GM12878 (cell line): ENCODE results near the gene TNRC6B. TPM values are rescaled to one million over a fixed set of nuclear protein-coding genes. Genes with fewer than 3 reads are reported as not detected.
A peak's percentile ranks its signal among the peaks of the same experiment; 100 is the strongest.
"Not testable (repeated sequence)": the region's sequence is repeated elsewhere in the genome, so short reads cannot be mapped to it uniquely, and the experiment has no call there.

ENCODE experiments used
- ATAC-seq: fragments of 200-7000 bp; cut with Tn5 transposase; 3 replicates; pipeline ENCODE4 v1.9.1; 2020; ENCODE audit warnings: mild to moderate bottlenecking, moderate library complexity
- BruUV-seq: library from RNA; stranded (reverse); fragments of 400-500 nt; replicated peaks from 2 replicates; lab custom pipeline; 2021; lab: Mats Ljungman, UMichigan
- CTCF ChIA-PET: fragments of 300-600 bp; sonication (Branson Sonifier 250); formaldehyde crosslinking; extraction: SDS; loops from one replicate; lab custom pipeline; 2021; ENCODE audit warnings: inconsistent platforms; lab: Yijun Ruan, JAX
- POLR2A ChIA-PET: fragments of 350-600 bp; formaldehyde crosslinking; extraction: SDS; loops from one replicate; lab custom pipeline; 2021; ENCODE audit warnings: inconsistent platforms; lab: Charles Lee
- RAD21 ChIA-PET: fragments of 300-600 bp; sonication (Branson Sonifier 250); formaldehyde crosslinking; loops from one replicate; lab custom pipeline; 2023; ENCODE audit warnings: antibody characterized with exemption; ENCODE audit not compliant: unreplicated experiment; lab: Charles Lee
- SMC1A ChIA-PET: fragments of 300-600 bp; sonication (Branson Sonifier 250); formaldehyde crosslinking; loops from one replicate; lab custom pipeline; 2023; ENCODE audit not compliant: unreplicated experiment, uncharacterized antibody; lab: Charles Lee
- DNase-seq: peaks from one replicate; pipeline ENCODE4 v3.0.0-alpha.2; 2011; ENCODE audit warnings: low read depth, low spot score
- FAIRE-seq: peaks from 3 replicates; lab custom pipeline; 2011; peaks lifted over from hg19 to GRCh38; lab: Jason Lieb, UNC
- H2AFZ ChIP-seq: 2 replicates; pipeline ENCODE4 v1.6.0; 2011; ENCODE audit warnings: low read depth, low read length, control low read depth; ENCODE audit not compliant: control insufficient read depth
- H3K27ac ChIP-seq: 2 replicates; pipeline ENCODE4 v1.5.1; 2011; ENCODE audit warnings: control low read depth; ENCODE audit not compliant: control insufficient read depth, insufficient read depth
- H3K27me3 ChIP-seq, 2 experiments: replicated peaks in 1 of 2; 2 replicates each; pipeline versions ENCODE4 v1.6.0 to v1.6.1; 2011; ENCODE audit warnings: low read length in 1 of 2; ENCODE audit not compliant: control insufficient read depth in 2 of 2, insufficient read depth in 2 of 2
- H3K36me3 ChIP-seq, 2 experiments: 2 replicates each; pipeline ENCODE4 v1.5.1; 2011; ENCODE audit warnings: low read length in 1 of 2; ENCODE audit not compliant: control insufficient read depth in 2 of 2, insufficient read depth in 2 of 2
- H3K4me1 ChIP-seq: 2 replicates; pipeline ENCODE4 v1.6.1; 2011; ENCODE audit warnings: mild to moderate bottlenecking, low read length, moderate library complexity, mixed read lengths; ENCODE audit not compliant: control insufficient read depth, insufficient read depth
- H3K4me2 ChIP-seq: 2 replicates; pipeline ENCODE4 v1.6.0; 2011; ENCODE audit warnings: control low read depth; ENCODE audit not compliant: control insufficient read depth, insufficient read depth
- H3K4me3 ChIP-seq: fragments of 200-600 bp; sonication (generic); 2 replicates; pipeline ENCODE4 v1.5.1; 2016
- H3K79me2 ChIP-seq: 2 replicates; pipeline ENCODE4 v1.6.0; 2011; ENCODE audit warnings: low read length; ENCODE audit not compliant: control insufficient read depth, insufficient read depth
- H3K9ac ChIP-seq: 2 replicates; pipeline ENCODE4 v1.8.0; 2011; ENCODE audit warnings: low read length, control low read depth, mixed read lengths; ENCODE audit not compliant: control insufficient read depth, insufficient read depth
- H3K9me3 ChIP-seq: replicated peaks from 3 replicates; pipeline ENCODE4 v1.5.1; 2011; ENCODE audit warnings: mild to moderate bottlenecking, low read length; ENCODE audit not compliant: control insufficient read depth, insufficient read depth
- H4K20me1 ChIP-seq: 2 replicates; pipeline ENCODE4 v1.6.0; 2011; ENCODE audit not compliant: control insufficient read depth, insufficient read depth
- CTCF ChIP-seq, 3 experiments: IDR thresholded peaks in 2 of 3; conservative IDR thresholded peaks in 1 of 3; 2 replicates each; pipeline ENCODE4 v1.5.1; 2011; ENCODE audit warnings: low read depth in 3 of 3, low read length in 3 of 3, mild to moderate bottlenecking in 3 of 3, control low read depth in 2 of 3, moderate library complexity in 2 of 3, inconsistent platforms in 1 of 3, mixed read lengths in 1 of 3; ENCODE audit not compliant: control insufficient read depth in 2 of 3, insufficient read depth in 1 of 3; ENCODE audit errors: extremely low read depth in 1 of 3
- WGBS: methylation state at CpG from one replicate; pipeline ENCODE4 v1.1.6; 2016; ENCODE audit warnings: low lambda C conversion rate; ENCODE audit not compliant: insufficient replicate concordance, insufficient coverage; ENCODE audit errors: missing lambda C conversion rate; 5-methylcytosine and 5-hydroxymethylcytosine counted together
- in situ Hi-C: fragments of 300-500 bp; cut with MboI; formaldehyde crosslinking; loops from 9 replicates; pipeline ENCODE4 v1.14.3; 2018; ENCODE audit warnings: mixed read lengths
- intact Hi-C: fragments of 100-400 bp; cut with micrococcal nuclease; formaldehyde crosslinking; loops from one replicate; pipeline ENCODE4 v1.14.2; 2022; ENCODE audit not compliant: unreplicated experiment
- polyA plus RNA-seq, 11 experiments: library from polyadenylated mRNA; depleted of rRNA in 4 of 11; unstranded in 6 of 11; stranded (reverse) in 5 of 11; fragments of >200 nt; fragmentation: Nextera tagmentation in 4 of 11; fragmentation: Illumina TruSeq in 1 of 11; extraction: Ambion mirVana in 4 of 11; extraction: Trizol in 1 of 11; gene quantifications; 1 replicate in 1 of 11; 2 replicates in 10 of 11; pipeline versions ENCODE4 v1.2.1 to v1.2.3, GENCODE V29; 2011 to 2016; ENCODE audit warnings: inconsistent platforms in 2 of 11, missing spikeins in 2 of 11, low read depth in 1 of 11
- total RNA-seq, 4 experiments: library from RNA; depleted of rRNA in 3 of 4; stranded (reverse); fragments of >200 nt in 3 of 4; fragmentation: Illumina TruSeq in 1 of 4; extraction: Trizol in 1 of 4; gene quantifications; 2 replicates each; pipeline versions ENCODE4 v1.2.1 to v1.2.3, GENCODE V29; 2013 to 2021

Gene TNRC6B
- total and polyA plus RNA-seq, 10 of the 15 experiments (the other 5 are each of a cell fraction or from before 2014, with no cell fraction given), result 3.6 to 32.8 (median 16.4) TPM

GRCh38 chr22:40183029-40183581 is 5.4 kb downstream of the TNRC6B start (continued):
- no peak for TF ChIP-seq CTCF (IDR thresholded peaks at IDR 0.05 in 2 of 3, conservative IDR thresholded peaks at IDR 0.05 in 1 of 3; ENCODE audit: control insufficient read depth in 2 of 3, extremely low read depth in 1 of 3, insufficient read depth in 1 of 3, low read depth in 3 of 3, low read length in 3 of 3)
- TF ChIP-seq, all 136 proteins: peak for 0

GRCh38 chr22:40183603-40184002 is 5.9 kb downstream of the TNRC6B start:
- H3K9me3 ChIP-seq, in situ Hi-C loops, FAIRE-seq, DNase-seq, ATAC-seq, H3K9ac ChIP-seq, H3K36me3 ChIP-seq, H3K27ac ChIP-seq, H2AFZ ChIP-seq, CTCF ChIA-PET, BruUV-seq, H3K4me3 ChIP-seq, POLR2A ChIA-PET, H4K20me1 ChIP-seq, H3K27me3 ChIP-seq: not testable (repeated sequence)
- H3K4me1 ChIP-seq, result peaks cover 12% of the 10 kb centered on the region
- peaks cover 83% of the 10 kb centered on the region for H3K79me2 ChIP-seq
- SMC1A ChIA-PET, result interaction anchor here (1.1 kb wide), 1 partner anchor 38 kb away, joined by 3 read pairs; no protein-coding TSS in a partner anchor
- RAD21 ChIA-PET, result interaction anchor here (0.7 kb wide), 1 partner anchor 107 kb away, joined by 3 read pairs; no protein-coding TSS in a partner anchor
- H3K4me2 ChIP-seq, result 0 out of 2 replicates have a peak overlapping the region, but pooled peaks have one; percentile 67
- 91% methylated on average over 13 of the region's 13 CpGs for WGBS
- intact Hi-C loops, result loop anchor here (10.0 kb wide), 1 partner anchor 161 kb away; the partner anchor contains the start of gene ADSL
